Lower leg skin (tissue), 3 donors: ENCODE measurements around the gene TULP4.

ENCODE experiments used
- CTCF ChIP-seq, 3 donors: fragments of 450-650 bp; IDR thresholded peaks; one replicate each; pipeline ENCODE4 v1.5.1; 2016; ENCODE audit warnings: antibody characterized with exemption in 3 of 3, mild to moderate bottlenecking in 3 of 3, moderate library complexity in 2 of 3
- POLR2A ChIP-seq, 2 donors: fragments of 450-650 bp; IDR thresholded peaks; one replicate each; pipeline ENCODE4 v1.6.1; 2016 to 2017; ENCODE audit warnings: antibody characterized with exemption in 2 of 2, mild to moderate bottlenecking in 1 of 2, moderate library complexity in 1 of 2

- TF ChIP-seq POLR2A (IDR thresholded peaks at IDR 0.05): no peak
- no peak for TF ChIP-seq CTCF (IDR thresholded peaks at IDR 0.05)
Measured at GRCh38 chr6:158338311-158339112, 26.2 kb downstream of the TULP4 start.
